K562 (cell line): ENCODE results near the gene SPON1. TPM values are rescaled to one million over a fixed set of nuclear protein-coding genes. Genes with fewer than 3 reads are reported as not detected.

ENCODE experiments used
- FOXP1 ChIP-seq: sonication (generic); formaldehyde crosslinking; IDR thresholded peaks from 2 replicates; pipeline ENCODE4 v1.8.0; 2022; ENCODE audit warnings: mild to moderate bottlenecking, missing genetic modification reagents
- GABPB1 ChIP-seq: sonication (generic); formaldehyde crosslinking; IDR thresholded peaks from 2 replicates; pipeline ENCODE4 v1.8.0; 2022; ENCODE audit warnings: mild to moderate bottlenecking, missing genetic modification reagents
- HIVEP1 ChIP-seq: fragments of 250-450 bp; sonication (Bioruptor Pico); IDR thresholded peaks from 2 replicates; pipeline ENCODE4 v1.4.0; 2020; ENCODE audit warnings: mild to moderate bottlenecking
- MBD2 ChIP-seq: sonication (generic); IDR thresholded peaks from 2 replicates; pipeline ENCODE4 v1.6.1; 2016; ENCODE audit warnings: low read depth, borderline replicate concordance
- RB1 ChIP-seq: fragments of 450-650 bp; IDR thresholded peaks from 2 replicates; pipeline ENCODE4 v1.6.1; 2017; ENCODE audit warnings: low read depth, mild to moderate bottlenecking
- RBM34 ChIP-seq: fragments of 200-400 bp; formaldehyde crosslinking; IDR thresholded peaks from 2 replicates; pipeline ENCODE4 v1.6.1; 2018; ENCODE audit warnings: low read length, borderline replicate concordance; ENCODE audit not compliant: insufficient read depth
- YBX1 ChIP-seq: fragments of 450-650 bp; IDR thresholded peaks from 2 replicates; pipeline ENCODE4 v1.7.1; 2016; ENCODE audit warnings: mild to moderate bottlenecking
- ZC3H8 ChIP-seq: fragments of 450-650 bp; IDR thresholded peaks from 2 replicates; pipeline ENCODE4 v1.6.1; 2017
- ZNF23 ChIP-seq: fragments of 250-450 bp; sonication (Bioruptor Pico); IDR thresholded peaks from 2 replicates; pipeline ENCODE4 v1.4.0; 2020; ENCODE audit warnings: mild to moderate bottlenecking
- ZNF75A ChIP-seq: fragments of 450-650 bp; formaldehyde crosslinking; IDR thresholded peaks from 2 replicates; pipeline ENCODE4 v1.4.0; 2020; ENCODE audit warnings: mild to moderate bottlenecking
- ZNF778 ChIP-seq: fragments of 450-650 bp; formaldehyde crosslinking; IDR thresholded peaks from 2 replicates; pipeline ENCODE4 v1.4.0; 2020; ENCODE audit warnings: mild to moderate bottlenecking, moderate library complexity
- polyA plus RNA-seq, 8 experiments: library from polyadenylated mRNA; depleted of rRNA in 4 of 8; stranded (reverse) in 5 of 8; unstranded in 3 of 8; fragments of >200 nt; fragmentation: Nextera tagmentation in 2 of 8; fragmentation: Illumina TruSeq in 1 of 8; extraction: Ambion mirVana in 2 of 8; extraction: Trizol in 1 of 8; gene quantifications; 2 replicates each; pipeline versions ENCODE4 v1.2.1 to v1.2.3, GENCODE V29; 2011 to 2014; ENCODE audit warnings: inconsistent platforms in 1 of 8, missing spikeins in 1 of 8
- total RNA-seq, 7 experiments: library from RNA; depleted of rRNA in 6 of 7; stranded (reverse); fragments of >200 nt in 6 of 7; fragmentation: Illumina TruSeq in 2 of 7; extraction: Trizol in 2 of 7; gene quantifications; 2 replicates each; pipeline versions ENCODE4 v1.2.1 to v1.2.3, GENCODE V29; 2011 to 2021; ENCODE audit warnings: low replicate concordance in 1 of 7
- TF ChIP-seq, protein P1 (sequence below), 2 experiments: fragments of 450-650 bp; formaldehyde crosslinking in 1 of 2; IDR thresholded peaks; 2 replicates each; pipeline versions ENCODE4 v1.4.0 to v1.6.1; 2014 to 2020; ENCODE audit warnings: mild to moderate bottlenecking in 2 of 2, borderline replicate concordance in 1 of 2, low read depth in 1 of 2
- TF ChIP-seq, protein P2 (sequence below): fragments of 200-400 bp; formaldehyde crosslinking; IDR thresholded peaks from 2 replicates; pipeline ENCODE4 v1.6.1; 2017; ENCODE audit warnings: mild to moderate bottlenecking, low read depth, low read length, moderate library complexity
- TF ChIP-seq, protein P3 (sequence below): sonication (generic); IDR thresholded peaks from 2 replicates; pipeline ENCODE4 v1.6.1; 2016
- TF ChIP-seq, protein P4 (sequence below): fragments of 450-650 bp; IDR thresholded peaks from 2 replicates; pipeline ENCODE4 v1.6.1; 2016
- TF ChIP-seq, protein P5 (sequence below): fragments of 450-650 bp; formaldehyde crosslinking; IDR thresholded peaks from 2 replicates; pipeline ENCODE4 v1.4.0; 2020; ENCODE audit warnings: mild to moderate bottlenecking, moderate library complexity

The SPON1 gene
- total and polyA plus RNA-seq, 9 of the 15 experiments (the other 6 are each of a cell fraction or from before 2014, with no cell fraction given): 0.04 to 0.06 TPM; not detected in 7

DNA sequence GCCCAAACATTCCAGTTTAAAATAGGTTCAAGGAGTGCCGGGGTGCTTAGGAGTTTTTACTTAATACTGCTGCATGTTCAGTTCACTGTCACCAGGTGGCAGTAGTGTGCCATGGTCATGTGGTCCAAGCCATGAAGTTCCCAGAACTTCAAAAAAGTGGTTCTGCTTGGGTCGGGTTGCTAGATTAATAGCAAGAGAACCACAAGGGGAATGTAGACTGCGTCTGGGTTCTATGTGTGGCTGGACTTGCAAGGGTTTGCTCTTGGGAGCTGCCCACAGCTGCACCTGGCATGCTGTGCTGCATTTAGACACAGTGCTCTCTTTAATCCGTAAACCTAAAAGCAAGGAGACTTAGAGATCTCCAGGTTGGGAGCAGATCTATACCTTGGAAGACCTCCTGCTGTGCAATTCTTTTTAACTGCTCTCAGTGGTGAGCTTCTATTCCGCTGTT lies 6.5 kb upstream of the SPON1 start (continued):
- TF ChIP-seq, protein P1, sequence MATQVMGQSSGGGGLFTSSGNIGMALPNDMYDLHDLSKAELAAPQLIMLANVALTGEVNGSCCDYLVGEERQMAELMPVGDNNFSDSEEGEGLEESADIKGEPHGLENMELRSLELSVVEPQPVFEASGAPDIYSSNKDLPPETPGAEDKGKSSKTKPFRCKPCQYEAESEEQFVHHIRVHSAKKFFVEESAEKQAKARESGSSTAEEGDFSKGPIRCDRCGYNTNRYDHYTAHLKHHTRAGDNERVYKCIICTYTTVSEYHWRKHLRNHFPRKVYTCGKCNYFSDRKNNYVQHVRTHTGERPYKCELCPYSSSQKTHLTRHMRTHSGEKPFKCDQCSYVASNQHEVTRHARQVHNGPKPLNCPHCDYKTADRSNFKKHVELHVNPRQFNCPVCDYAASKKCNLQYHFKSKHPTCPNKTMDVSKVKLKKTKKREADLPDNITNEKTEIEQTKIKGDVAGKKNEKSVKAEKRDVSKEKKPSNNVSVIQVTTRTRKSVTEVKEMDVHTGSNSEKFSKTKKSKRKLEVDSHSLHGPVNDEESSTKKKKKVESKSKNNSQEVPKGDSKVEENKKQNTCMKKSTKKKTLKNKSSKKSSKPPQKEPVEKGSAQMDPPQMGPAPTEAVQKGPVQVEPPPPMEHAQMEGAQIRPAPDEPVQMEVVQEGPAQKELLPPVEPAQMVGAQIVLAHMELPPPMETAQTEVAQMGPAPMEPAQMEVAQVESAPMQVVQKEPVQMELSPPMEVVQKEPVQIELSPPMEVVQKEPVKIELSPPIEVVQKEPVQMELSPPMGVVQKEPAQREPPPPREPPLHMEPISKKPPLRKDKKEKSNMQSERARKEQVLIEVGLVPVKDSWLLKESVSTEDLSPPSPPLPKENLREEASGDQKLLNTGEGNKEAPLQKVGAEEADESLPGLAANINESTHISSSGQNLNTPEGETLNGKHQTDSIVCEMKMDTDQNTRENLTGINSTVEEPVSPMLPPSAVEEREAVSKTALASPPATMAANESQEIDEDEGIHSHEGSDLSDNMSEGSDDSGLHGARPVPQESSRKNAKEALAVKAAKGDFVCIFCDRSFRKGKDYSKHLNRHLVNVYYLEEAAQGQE (IDR thresholded peaks at IDR 0.05; ENCODE audit: borderline replicate concordance): peak; percentile 85
- TF ChIP-seq, protein P1 (CRISPR knock-in tag; IDR thresholded peaks at IDR 0.05; ENCODE audit: low read depth): no peak
- no peak for TF ChIP-seq HIVEP1 (CRISPR knock-in tag)
- TF ChIP-seq MBD2: no peak
- TF ChIP-seq ZC3H8: no peak
- no peak for TF ChIP-seq GABPB1 (CRISPR knock-in tag)
- TF ChIP-seq RBM34: no peak
- TF ChIP-seq ZNF778 (CRISPR knock-in tag): no peak
- TF ChIP-seq, protein P2, sequence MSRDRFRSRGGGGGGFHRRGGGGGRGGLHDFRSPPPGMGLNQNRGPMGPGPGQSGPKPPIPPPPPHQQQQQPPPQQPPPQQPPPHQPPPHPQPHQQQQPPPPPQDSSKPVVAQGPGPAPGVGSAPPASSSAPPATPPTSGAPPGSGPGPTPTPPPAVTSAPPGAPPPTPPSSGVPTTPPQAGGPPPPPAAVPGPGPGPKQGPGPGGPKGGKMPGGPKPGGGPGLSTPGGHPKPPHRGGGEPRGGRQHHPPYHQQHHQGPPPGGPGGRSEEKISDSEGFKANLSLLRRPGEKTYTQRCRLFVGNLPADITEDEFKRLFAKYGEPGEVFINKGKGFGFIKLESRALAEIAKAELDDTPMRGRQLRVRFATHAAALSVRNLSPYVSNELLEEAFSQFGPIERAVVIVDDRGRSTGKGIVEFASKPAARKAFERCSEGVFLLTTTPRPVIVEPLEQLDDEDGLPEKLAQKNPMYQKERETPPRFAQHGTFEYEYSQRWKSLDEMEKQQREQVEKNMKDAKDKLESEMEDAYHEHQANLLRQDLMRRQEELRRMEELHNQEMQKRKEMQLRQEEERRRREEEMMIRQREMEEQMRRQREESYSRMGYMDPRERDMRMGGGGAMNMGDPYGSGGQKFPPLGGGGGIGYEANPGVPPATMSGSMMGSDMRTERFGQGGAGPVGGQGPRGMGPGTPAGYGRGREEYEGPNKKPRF: no peak
- TF ChIP-seq, protein P3, sequence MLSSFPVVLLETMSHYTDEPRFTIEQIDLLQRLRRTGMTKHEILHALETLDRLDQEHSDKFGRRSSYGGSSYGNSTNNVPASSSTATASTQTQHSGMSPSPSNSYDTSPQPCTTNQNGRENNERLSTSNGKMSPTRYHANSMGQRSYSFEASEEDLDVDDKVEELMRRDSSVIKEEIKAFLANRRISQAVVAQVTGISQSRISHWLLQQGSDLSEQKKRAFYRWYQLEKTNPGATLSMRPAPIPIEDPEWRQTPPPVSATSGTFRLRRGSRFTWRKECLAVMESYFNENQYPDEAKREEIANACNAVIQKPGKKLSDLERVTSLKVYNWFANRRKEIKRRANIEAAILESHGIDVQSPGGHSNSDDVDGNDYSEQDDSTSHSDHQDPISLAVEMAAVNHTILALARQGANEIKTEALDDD: no peak
- TF ChIP-seq, protein P4, sequence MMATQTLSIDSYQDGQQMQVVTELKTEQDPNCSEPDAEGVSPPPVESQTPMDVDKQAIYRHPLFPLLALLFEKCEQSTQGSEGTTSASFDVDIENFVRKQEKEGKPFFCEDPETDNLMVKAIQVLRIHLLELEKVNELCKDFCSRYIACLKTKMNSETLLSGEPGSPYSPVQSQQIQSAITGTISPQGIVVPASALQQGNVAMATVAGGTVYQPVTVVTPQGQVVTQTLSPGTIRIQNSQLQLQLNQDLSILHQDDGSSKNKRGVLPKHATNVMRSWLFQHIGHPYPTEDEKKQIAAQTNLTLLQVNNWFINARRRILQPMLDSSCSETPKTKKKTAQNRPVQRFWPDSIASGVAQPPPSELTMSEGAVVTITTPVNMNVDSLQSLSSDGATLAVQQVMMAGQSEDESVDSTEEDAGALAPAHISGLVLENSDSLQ: no peak
- 0 out of 2 replicates have a peak, but pooled peaks have one; percentile 40 for TF ChIP-seq RB1
- TF ChIP-seq, protein P5, sequence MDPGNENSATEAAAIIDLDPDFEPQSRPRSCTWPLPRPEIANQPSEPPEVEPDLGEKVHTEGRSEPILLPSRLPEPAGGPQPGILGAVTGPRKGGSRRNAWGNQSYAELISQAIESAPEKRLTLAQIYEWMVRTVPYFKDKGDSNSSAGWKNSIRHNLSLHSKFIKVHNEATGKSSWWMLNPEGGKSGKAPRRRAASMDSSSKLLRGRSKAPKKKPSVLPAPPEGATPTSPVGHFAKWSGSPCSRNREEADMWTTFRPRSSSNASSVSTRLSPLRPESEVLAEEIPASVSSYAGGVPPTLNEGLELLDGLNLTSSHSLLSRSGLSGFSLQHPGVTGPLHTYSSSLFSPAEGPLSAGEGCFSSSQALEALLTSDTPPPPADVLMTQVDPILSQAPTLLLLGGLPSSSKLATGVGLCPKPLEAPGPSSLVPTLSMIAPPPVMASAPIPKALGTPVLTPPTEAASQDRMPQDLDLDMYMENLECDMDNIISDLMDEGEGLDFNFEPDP (CRISPR knock-in tag): no peak
- TF ChIP-seq ZNF75A (CRISPR knock-in tag): no peak
- no peak for TF ChIP-seq ZNF23 (CRISPR knock-in tag)
- no peak for TF ChIP-seq FOXP1 (CRISPR knock-in tag)
- no peak for TF ChIP-seq YBX1
